GM23338 (cell line): ENCODE results near the gene USP32.

Source experiments
- CREB1 ChIP-seq: fragments of 250-450 bp; sonication (Bioruptor Pico); IDR thresholded peaks from 2 replicates; pipeline ENCODE4 v1.5.0; 2020; ENCODE audit warnings: low read depth, mild to moderate bottlenecking, moderate library complexity
- EZH2 ChIP-seq: fragments of 200-600 bp; sonication (generic); IDR thresholded peaks from one replicate; pipeline ENCODE4 v1.8.0; 2017; ENCODE audit warnings: antibody characterized with exemption, mild to moderate bottlenecking, low read depth; ENCODE audit not compliant: unreplicated experiment
- EZH2phosphoT487 ChIP-seq: fragments of 200-600 bp; sonication (generic); IDR thresholded peaks from one replicate; pipeline ENCODE4 v1.8.1; 2018; ENCODE audit warnings: antibody characterized with exemption; ENCODE audit not compliant: unreplicated experiment
- JUNB ChIP-seq: IDR thresholded peaks from one replicate; pipeline ENCODE4 v1.6.1; 2016; ENCODE audit warnings: antibody characterized with exemption; ENCODE audit not compliant: unreplicated experiment
- NANOG ChIP-seq: IDR thresholded peaks from 2 replicates; pipeline ENCODE4 v1.6.1; 2016; ENCODE audit warnings: antibody characterized with exemption, borderline replicate concordance
- POLR2AphosphoS5 ChIP-seq: IDR thresholded peaks from 2 replicates; pipeline ENCODE4 v1.6.1; 2016; ENCODE audit warnings: antibody characterized with exemption, low read depth
- STAT1 ChIP-seq: IDR thresholded peaks from one replicate; pipeline ENCODE4 v1.6.1; 2016; ENCODE audit warnings: antibody characterized with exemption; ENCODE audit not compliant: unreplicated experiment
- ZNF114 ChIP-seq: fragments of 250-450 bp; sonication (Bioruptor Pico); IDR thresholded peaks from 2 replicates; pipeline ENCODE4 v1.5.0; 2020; ENCODE audit warnings: mild to moderate bottlenecking, moderate library complexity
- TF ChIP-seq, protein P1 (sequence below), 2 experiments: fragments of 200-600 bp in 1 of 2; sonication (generic) in 1 of 2; conservative IDR thresholded peaks; 2 replicates each; pipeline versions ENCODE4 v1.5.1 to v1.6.1; 2016 to 2017; ENCODE audit warnings: antibody characterized with exemption in 2 of 2, low read depth in 2 of 2, mild to moderate bottlenecking in 2 of 2, moderate library complexity in 1 of 2
- TF ChIP-seq, protein P2 (sequence below): IDR thresholded peaks from one replicate; pipeline ENCODE4 v1.6.1; 2018; ENCODE audit warnings: antibody characterized with exemption; ENCODE audit not compliant: unreplicated experiment
- TF ChIP-seq, protein P3 (sequence below): IDR thresholded peaks from 2 replicates; pipeline ENCODE4 v1.6.1; 2016; ENCODE audit warnings: antibody characterized with exemption
- TF ChIP-seq, protein P4 (sequence below): fragments of 250-450 bp; sonication (Bioruptor Pico); IDR thresholded peaks from 2 replicates; pipeline ENCODE4 v1.5.0; 2020; ENCODE audit warnings: mild to moderate bottlenecking, moderate library complexity

DNA sequence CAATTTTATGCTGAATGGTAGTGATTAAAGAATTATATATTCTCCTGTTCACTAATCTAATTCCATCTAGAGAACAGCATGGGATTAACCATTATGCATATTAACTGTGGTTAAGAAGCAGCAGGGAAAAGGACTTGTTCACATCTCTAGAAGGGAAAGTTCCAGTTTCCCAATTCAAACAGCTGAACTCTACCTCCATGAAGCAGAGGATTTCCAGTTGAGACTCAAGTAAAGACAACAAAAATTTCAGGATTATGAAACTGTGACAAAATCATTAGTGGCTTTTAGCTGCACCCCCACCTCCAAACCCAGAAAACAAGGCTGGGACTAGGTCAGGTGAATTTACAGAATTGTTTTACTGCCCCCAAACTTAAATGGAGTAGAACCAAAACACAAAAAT, 73.6 kb downstream of the USP32 start:
- TF ChIP-seq, protein P1, sequence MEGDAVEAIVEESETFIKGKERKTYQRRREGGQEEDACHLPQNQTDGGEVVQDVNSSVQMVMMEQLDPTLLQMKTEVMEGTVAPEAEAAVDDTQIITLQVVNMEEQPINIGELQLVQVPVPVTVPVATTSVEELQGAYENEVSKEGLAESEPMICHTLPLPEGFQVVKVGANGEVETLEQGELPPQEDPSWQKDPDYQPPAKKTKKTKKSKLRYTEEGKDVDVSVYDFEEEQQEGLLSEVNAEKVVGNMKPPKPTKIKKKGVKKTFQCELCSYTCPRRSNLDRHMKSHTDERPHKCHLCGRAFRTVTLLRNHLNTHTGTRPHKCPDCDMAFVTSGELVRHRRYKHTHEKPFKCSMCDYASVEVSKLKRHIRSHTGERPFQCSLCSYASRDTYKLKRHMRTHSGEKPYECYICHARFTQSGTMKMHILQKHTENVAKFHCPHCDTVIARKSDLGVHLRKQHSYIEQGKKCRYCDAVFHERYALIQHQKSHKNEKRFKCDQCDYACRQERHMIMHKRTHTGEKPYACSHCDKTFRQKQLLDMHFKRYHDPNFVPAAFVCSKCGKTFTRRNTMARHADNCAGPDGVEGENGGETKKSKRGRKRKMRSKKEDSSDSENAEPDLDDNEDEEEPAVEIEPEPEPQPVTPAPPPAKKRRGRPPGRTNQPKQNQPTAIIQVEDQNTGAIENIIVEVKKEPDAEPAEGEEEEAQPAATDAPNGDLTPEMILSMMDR (conservative IDR thresholded peaks at IDR 0.05; ENCODE audit: low read depth in 2 of 2), result no peak
- TF ChIP-seq CREB1 (CRISPR knock-in tag), result no peak
- no peak for TF ChIP-seq EZH2
- TF ChIP-seq EZH2phosphoT487, result no peak
- TF ChIP-seq, protein P2, sequence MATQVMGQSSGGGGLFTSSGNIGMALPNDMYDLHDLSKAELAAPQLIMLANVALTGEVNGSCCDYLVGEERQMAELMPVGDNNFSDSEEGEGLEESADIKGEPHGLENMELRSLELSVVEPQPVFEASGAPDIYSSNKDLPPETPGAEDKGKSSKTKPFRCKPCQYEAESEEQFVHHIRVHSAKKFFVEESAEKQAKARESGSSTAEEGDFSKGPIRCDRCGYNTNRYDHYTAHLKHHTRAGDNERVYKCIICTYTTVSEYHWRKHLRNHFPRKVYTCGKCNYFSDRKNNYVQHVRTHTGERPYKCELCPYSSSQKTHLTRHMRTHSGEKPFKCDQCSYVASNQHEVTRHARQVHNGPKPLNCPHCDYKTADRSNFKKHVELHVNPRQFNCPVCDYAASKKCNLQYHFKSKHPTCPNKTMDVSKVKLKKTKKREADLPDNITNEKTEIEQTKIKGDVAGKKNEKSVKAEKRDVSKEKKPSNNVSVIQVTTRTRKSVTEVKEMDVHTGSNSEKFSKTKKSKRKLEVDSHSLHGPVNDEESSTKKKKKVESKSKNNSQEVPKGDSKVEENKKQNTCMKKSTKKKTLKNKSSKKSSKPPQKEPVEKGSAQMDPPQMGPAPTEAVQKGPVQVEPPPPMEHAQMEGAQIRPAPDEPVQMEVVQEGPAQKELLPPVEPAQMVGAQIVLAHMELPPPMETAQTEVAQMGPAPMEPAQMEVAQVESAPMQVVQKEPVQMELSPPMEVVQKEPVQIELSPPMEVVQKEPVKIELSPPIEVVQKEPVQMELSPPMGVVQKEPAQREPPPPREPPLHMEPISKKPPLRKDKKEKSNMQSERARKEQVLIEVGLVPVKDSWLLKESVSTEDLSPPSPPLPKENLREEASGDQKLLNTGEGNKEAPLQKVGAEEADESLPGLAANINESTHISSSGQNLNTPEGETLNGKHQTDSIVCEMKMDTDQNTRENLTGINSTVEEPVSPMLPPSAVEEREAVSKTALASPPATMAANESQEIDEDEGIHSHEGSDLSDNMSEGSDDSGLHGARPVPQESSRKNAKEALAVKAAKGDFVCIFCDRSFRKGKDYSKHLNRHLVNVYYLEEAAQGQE, result no peak
- TF ChIP-seq, protein P3, sequence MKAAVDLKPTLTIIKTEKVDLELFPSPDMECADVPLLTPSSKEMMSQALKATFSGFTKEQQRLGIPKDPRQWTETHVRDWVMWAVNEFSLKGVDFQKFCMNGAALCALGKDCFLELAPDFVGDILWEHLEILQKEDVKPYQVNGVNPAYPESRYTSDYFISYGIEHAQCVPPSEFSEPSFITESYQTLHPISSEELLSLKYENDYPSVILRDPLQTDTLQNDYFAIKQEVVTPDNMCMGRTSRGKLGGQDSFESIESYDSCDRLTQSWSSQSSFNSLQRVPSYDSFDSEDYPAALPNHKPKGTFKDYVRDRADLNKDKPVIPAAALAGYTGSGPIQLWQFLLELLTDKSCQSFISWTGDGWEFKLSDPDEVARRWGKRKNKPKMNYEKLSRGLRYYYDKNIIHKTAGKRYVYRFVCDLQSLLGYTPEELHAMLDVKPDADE, result no peak
- TF ChIP-seq POLR2AphosphoS5, result no peak
- TF ChIP-seq JUNB, result no peak
- no peak for TF ChIP-seq ZNF114 (CRISPR knock-in tag)
- TF ChIP-seq STAT1, result no peak
- TF ChIP-seq NANOG, result no peak
- TF ChIP-seq, protein P4, sequence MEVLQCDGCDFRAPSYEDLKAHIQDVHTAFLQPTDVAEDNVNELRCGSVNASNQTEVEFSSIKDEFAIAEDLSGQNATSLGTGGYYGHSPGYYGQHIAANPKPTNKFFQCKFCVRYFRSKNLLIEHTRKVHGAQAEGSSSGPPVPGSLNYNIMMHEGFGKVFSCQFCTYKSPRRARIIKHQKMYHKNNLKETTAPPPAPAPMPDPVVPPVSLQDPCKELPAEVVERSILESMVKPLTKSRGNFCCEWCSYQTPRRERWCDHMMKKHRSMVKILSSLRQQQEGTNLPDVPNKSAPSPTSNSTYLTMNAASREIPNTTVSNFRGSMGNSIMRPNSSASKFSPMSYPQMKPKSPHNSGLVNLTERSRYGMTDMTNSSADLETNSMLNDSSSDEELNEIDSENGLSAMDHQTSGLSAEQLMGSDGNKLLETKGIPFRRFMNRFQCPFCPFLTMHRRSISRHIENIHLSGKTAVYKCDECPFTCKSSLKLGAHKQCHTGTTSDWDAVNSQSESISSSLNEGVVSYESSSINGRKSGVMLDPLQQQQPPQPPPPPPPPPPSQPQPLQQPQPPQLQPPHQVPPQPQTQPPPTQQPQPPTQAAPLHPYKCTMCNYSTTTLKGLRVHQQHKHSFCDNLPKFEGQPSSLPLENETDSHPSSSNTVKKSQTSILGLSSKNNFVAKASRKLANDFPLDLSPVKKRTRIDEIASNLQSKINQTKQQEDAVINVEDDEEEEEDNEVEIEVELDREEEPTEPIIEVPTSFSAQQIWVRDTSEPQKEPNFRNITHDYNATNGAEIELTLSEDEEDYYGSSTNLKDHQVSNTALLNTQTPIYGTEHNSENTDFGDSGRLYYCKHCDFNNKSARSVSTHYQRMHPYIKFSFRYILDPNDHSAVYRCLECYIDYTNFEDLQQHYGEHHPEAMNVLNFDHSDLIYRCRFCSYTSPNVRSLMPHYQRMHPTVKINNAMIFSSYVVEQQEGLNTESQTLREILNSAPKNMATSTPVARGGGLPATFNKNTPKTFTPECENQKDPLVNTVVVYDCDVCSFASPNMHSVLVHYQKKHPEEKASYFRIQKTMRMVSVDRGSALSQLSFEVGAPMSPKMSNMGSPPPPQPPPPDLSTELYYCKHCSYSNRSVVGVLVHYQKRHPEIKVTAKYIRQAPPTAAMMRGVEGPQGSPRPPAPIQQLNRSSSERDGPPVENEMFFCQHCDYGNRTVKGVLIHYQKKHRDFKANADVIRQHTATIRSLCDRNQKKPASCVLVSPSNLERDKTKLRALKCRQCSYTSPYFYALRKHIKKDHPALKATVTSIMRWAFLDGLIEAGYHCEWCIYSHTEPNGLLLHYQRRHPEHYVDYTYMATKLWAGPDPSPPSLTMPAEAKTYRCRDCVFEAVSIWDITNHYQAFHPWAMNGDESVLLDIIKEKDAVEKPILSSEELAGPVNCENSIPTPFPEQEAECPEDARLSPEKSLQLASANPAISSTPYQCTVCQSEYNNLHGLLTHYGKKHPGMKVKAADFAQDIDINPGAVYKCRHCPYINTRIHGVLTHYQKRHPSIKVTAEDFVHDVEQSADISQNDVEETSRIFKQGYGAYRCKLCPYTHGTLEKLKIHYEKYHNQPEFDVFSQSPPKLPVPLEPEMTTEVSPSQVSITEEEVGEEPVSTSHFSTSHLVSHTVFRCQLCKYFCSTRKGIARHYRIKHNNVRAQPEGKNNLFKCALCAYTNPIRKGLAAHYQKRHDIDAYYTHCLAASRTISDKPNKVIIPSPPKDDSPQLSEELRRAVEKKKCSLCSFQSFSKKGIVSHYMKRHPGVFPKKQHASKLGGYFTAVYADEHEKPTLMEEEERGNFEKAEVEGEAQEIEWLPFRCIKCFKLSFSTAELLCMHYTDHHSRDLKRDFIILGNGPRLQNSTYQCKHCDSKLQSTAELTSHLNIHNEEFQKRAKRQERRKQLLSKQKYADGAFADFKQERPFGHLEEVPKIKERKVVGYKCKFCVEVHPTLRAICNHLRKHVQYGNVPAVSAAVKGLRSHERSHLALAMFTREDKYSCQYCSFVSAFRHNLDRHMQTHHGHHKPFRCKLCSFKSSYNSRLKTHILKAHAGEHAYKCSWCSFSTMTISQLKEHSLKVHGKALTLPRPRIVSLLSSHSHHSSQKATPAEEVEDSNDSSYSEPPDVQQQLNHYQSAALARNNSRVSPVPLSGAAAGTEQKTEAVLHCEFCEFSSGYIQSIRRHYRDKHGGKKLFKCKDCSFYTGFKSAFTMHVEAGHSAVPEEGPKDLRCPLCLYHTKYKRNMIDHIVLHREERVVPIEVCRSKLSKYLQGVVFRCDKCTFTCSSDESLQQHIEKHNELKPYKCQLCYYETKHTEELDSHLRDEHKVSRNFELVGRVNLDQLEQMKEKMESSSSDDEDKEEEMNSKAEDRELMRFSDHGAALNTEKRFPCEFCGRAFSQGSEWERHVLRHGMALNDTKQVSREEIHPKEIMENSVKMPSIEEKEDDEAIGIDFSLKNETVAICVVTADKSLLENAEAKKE (CRISPR knock-in tag), result no peak
